ENCODE results near the gene NPIPA7. TPM values are rescaled to one million over a fixed set of nuclear protein-coding genes. Genes with fewer than 3 reads are reported as not detected.
"Not testable (repeated sequence)": the region's sequence is repeated elsewhere in the genome, so short reads cannot be mapped to it uniquely, and the experiment has no call there.

The NPIPA7 gene
- total and polyA plus RNA-seq, 4 experiments from 2014 or later, result 1.2 to 11.2 (median 10.3) TPM; not detected in 1

- H3K27me3 ChIP-seq (ENCODE audit: insufficient read depth, low read length); DNase-seq; H3K27ac Mint-ChIP-seq; CTCF ChIA-PET (ENCODE audit: partially characterized antibody); H3K27ac ChIP-seq (ENCODE audit: low read depth, low read length); intact Hi-C loops (cut with micrococcal nuclease); H3K36me3 ChIP-seq (ENCODE audit: insufficient read depth, low read length); H3K36me3 Mint-ChIP-seq; H3K4me3 ChIP-seq (ENCODE audit: low read length in 2 of 2); H3K4me1 Mint-ChIP-seq; H3K9me3 Mint-ChIP-seq; POLR2A ChIA-PET (ENCODE audit: partially characterized antibody); H3K4me1 ChIP-seq (ENCODE audit: insufficient read depth, low read length); H3K27me3 Mint-ChIP-seq; H3K4me3 Mint-ChIP-seq; H3K9me3 ChIP-seq (ENCODE audit: control insufficient read depth in 1 of 2, low read length in 2 of 2): not testable (repeated sequence)
These were observed 13.1 kb upstream of the NPIPA7 start for GRCh38 chr16:16365851-16366250.

DNA sequence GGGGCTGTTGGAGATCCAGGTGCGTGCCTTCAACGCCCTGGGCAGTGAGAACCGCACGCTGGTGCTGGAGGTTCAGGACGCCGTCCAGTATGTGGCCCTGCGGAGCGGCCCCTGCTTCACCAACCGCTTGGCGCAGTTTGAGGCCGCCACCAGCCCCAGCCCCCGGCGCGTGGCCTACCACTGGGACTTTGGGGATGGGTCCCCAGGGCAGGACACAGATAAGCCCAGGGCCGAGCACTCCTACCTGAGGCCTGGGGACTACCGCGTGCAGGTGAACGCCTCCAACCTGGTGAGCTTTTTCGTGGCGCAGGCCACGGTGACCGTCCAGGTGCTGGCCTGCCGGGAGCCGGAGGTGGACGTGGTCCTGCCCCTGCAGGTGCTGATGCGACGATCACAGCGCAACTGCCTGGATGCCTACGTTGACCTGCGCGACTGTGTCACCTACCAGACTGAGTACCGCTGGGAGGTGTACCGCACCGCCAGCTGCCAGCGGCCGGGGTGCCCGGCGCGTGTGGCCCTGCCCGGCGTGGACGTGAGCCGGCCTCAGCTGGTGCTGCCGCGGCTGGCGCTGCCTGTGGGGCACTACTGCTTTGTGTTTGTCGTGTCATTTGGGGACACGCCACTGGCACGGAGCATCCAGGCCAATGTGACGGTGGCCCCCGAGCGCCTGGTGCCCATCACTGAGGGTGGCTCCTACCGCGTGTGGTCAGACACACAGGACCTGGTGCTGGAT, 12.2 kb upstream of the NPIPA7 start:
- H3K27ac Mint-ChIP-seq; DNase-seq; H3K9me3 ChIP-seq (ENCODE audit: control insufficient read depth in 1 of 2, low read length in 2 of 2); H3K4me3 Mint-ChIP-seq; H3K36me3 Mint-ChIP-seq; H3K9me3 Mint-ChIP-seq; H3K27ac ChIP-seq (ENCODE audit: low read depth, low read length); POLR2A ChIA-PET (ENCODE audit: partially characterized antibody); intact Hi-C loops (cut with micrococcal nuclease); H3K4me3 ChIP-seq (ENCODE audit: low read length in 2 of 2); H3K4me1 ChIP-seq (ENCODE audit: insufficient read depth, low read length); CTCF ChIA-PET (ENCODE audit: partially characterized antibody); H3K36me3 ChIP-seq (ENCODE audit: insufficient read depth, low read length); H3K4me1 Mint-ChIP-seq; H3K27me3 ChIP-seq (ENCODE audit: insufficient read depth, low read length); H3K27me3 Mint-ChIP-seq: not testable (repeated sequence)

DNA sequence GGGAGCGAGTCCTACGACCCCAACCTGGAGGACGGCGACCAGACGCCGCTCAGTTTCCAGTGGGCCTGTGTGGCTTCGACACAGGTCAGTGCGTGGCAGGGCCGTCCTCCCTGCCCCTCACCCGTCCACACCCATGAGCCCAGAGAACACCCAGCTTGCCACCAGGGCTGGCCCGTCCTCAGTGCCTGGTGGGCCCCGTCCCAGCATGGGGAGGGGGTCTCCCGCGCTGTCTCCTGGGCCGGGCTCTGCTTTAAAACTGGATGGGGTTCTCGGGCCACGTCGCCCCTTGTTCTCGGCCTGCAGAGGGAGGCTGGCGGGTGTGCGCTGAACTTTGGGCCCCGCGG, 11.7 kb upstream of the NPIPA7 start:
- H3K27ac ChIP-seq (ENCODE audit: low read depth, low read length); DNase-seq; H3K36me3 Mint-ChIP-seq; H3K9me3 Mint-ChIP-seq; H3K9me3 ChIP-seq (ENCODE audit: control insufficient read depth in 1 of 2, low read length in 2 of 2); H3K4me3 ChIP-seq (ENCODE audit: low read length in 2 of 2); H3K4me1 Mint-ChIP-seq; CTCF ChIA-PET (ENCODE audit: partially characterized antibody); H3K36me3 ChIP-seq (ENCODE audit: insufficient read depth, low read length); H3K4me3 Mint-ChIP-seq; H3K27ac Mint-ChIP-seq; H3K27me3 Mint-ChIP-seq; POLR2A ChIA-PET (ENCODE audit: partially characterized antibody); H3K27me3 ChIP-seq (ENCODE audit: insufficient read depth, low read length); H3K4me1 ChIP-seq (ENCODE audit: insufficient read depth, low read length); intact Hi-C loops (cut with micrococcal nuclease): not testable (repeated sequence)

- H3K36me3 Mint-ChIP-seq; CTCF ChIA-PET (ENCODE audit: partially characterized antibody); POLR2A ChIA-PET (ENCODE audit: partially characterized antibody); H3K36me3 ChIP-seq (ENCODE audit: insufficient read depth, low read length); H3K9me3 ChIP-seq (ENCODE audit: control insufficient read depth in 1 of 2, low read length in 2 of 2); H3K4me3 Mint-ChIP-seq; H3K27me3 ChIP-seq (ENCODE audit: insufficient read depth, low read length); intact Hi-C loops (cut with micrococcal nuclease); H3K4me1 ChIP-seq (ENCODE audit: insufficient read depth, low read length); H3K4me1 Mint-ChIP-seq; H3K9me3 Mint-ChIP-seq; H3K4me3 ChIP-seq (ENCODE audit: low read length in 2 of 2); H3K27ac Mint-ChIP-seq; H3K27me3 Mint-ChIP-seq; H3K27ac ChIP-seq (ENCODE audit: low read depth, low read length): not testable (repeated sequence)
- DNase-seq, result peak in 1 of 5 donors; percentile 16
These were observed 9.7 kb upstream of the NPIPA7 start for GRCh38 chr16:16369081-16369856.

DNA sequence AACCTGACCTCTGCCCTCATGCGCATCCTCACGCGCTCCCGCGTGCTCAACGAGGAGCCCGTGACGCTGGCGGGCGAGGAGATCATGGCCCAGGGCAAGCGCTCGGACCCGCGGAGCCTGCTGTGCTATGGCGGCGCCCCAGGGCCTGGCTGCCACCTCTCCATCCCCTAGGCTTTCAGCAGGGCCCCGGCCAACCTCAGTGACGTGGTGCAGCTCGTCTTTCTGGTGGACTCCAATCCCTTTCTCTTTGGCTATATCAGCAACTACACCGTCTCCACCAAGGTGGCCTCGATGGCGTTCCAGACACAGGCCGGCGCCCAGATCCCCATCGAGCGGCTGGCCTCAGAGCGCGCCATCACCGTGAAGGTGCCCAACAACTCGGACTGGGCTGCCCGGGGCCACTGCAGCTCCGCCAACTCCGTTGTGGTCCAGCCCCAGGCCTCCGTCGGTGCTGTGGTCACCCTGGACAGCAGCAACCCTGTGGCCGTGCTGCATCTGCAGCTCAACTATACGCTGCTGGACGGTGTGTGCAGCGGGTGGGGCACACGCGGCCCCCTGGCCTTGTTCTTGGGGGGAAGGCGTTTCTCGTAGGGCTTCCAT, 7.7 kb upstream of the NPIPA7 start:
- H3K27ac Mint-ChIP-seq; CTCF ChIA-PET (ENCODE audit: partially characterized antibody); H3K27me3 ChIP-seq (ENCODE audit: insufficient read depth, low read length); H3K4me3 ChIP-seq (ENCODE audit: low read length in 2 of 2); H3K4me1 Mint-ChIP-seq; H3K4me3 Mint-ChIP-seq; H3K9me3 ChIP-seq (ENCODE audit: control insufficient read depth in 1 of 2, low read length in 2 of 2); intact Hi-C loops (cut with micrococcal nuclease); H3K4me1 ChIP-seq (ENCODE audit: insufficient read depth, low read length); H3K36me3 ChIP-seq (ENCODE audit: insufficient read depth, low read length); H3K9me3 Mint-ChIP-seq; H3K36me3 Mint-ChIP-seq; POLR2A ChIA-PET (ENCODE audit: partially characterized antibody); H3K27me3 Mint-ChIP-seq; H3K27ac ChIP-seq (ENCODE audit: low read depth, low read length): not testable (repeated sequence)
- DNase-seq, result peak in 1 of 5 donors; percentile 28

DNA sequence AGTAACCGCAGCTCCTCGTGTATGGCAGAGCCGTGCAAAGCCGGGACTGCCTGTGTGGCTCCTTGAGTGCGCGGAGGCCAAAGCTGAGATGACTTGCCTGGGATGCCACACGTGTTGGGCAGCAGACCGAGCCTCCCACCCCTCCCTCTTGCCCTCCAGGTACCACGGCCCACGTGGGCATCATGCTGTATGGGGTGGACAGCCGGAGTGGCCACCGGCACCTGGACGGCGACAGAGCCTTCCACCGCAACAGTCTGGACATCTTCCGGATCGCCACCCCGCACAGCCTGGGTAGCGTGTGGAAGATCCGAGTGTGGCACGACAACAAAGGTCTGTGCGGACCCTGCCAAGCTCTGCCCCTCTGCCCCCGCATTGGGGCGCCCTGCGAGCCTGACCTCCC, 4.7 kb upstream of the NPIPA7 start:
- H3K36me3 Mint-ChIP-seq; H3K4me3 Mint-ChIP-seq; H3K27me3 ChIP-seq (ENCODE audit: insufficient read depth, low read length); H3K27ac Mint-ChIP-seq; POLR2A ChIA-PET (ENCODE audit: partially characterized antibody); intact Hi-C loops (cut with micrococcal nuclease); H3K27ac ChIP-seq (ENCODE audit: low read depth, low read length); DNase-seq; H3K27me3 Mint-ChIP-seq; H3K4me1 Mint-ChIP-seq; H3K36me3 ChIP-seq (ENCODE audit: insufficient read depth, low read length); CTCF ChIA-PET (ENCODE audit: partially characterized antibody); H3K9me3 ChIP-seq (ENCODE audit: control insufficient read depth in 1 of 2, low read length in 2 of 2); H3K4me1 ChIP-seq (ENCODE audit: insufficient read depth, low read length); H3K4me3 ChIP-seq (ENCODE audit: low read length in 2 of 2); H3K9me3 Mint-ChIP-seq: not testable (repeated sequence)

DNA sequence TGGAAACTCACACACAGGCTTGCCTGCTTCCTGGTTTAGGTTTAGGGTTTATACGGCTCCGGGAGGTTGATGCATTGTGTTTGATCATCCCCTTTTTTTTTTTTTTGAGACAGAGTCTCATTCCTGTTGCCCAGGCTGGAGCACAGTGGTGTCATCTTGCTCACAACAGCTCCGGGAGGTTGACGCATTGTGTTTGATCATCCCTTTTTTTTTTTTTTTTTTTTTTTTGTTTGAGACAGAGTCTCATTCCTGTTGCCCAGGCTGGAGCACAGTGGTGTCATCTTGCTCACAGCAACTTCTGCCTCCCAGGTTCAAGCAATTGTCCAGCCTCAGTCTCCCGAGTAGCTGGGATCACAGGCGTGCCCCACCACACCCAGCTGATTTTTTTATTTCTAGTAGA, 20.7 kb downstream of the NPIPA7 start:
- H3K4me3 Mint-ChIP-seq; H3K9me3 Mint-ChIP-seq; H3K27ac Mint-ChIP-seq; H3K4me1 Mint-ChIP-seq; POLR2A ChIA-PET (ENCODE audit: partially characterized antibody); H3K9me3 ChIP-seq (ENCODE audit: control insufficient read depth in 1 of 2, low read length in 2 of 2); DNase-seq; H3K4me1 ChIP-seq (ENCODE audit: insufficient read depth, low read length); H3K27ac ChIP-seq (ENCODE audit: low read depth, low read length); H3K36me3 ChIP-seq (ENCODE audit: insufficient read depth, low read length); H3K27me3 Mint-ChIP-seq; H3K27me3 ChIP-seq (ENCODE audit: insufficient read depth, low read length); H3K36me3 Mint-ChIP-seq; CTCF ChIA-PET (ENCODE audit: partially characterized antibody); intact Hi-C loops (cut with micrococcal nuclease); H3K4me3 ChIP-seq (ENCODE audit: low read length in 2 of 2): not testable (repeated sequence)

Data from CD4-positive, alpha-beta memory T cell (primary cell).